PC-9 (cell line): ENCODE data around the gene NHLRC1. TPM values are rescaled to one million over a fixed set of nuclear protein-coding genes. Genes with fewer than 3 reads are reported as not detected.
A peak's percentile ranks its signal among the peaks of the same experiment; 100 is the strongest.

Experiments used
- Bru-seq: library from RNA; stranded (reverse); fragments of 400-500 nt; gene quantifications from one replicate; lab custom pipeline; 2021; lab: Mats Ljungman, UMichigan
- BruChase-seq, 2 experiments: library from RNA; stranded (reverse); fragments of 400-500 nt; gene quantifications; one replicate each; lab custom pipeline; 2021; lab: Mats Ljungman, UMichigan
- BruUV-seq: library from RNA; stranded (reverse); fragments of 400-500 nt; replicated peaks from 2 replicates; lab custom pipeline; 2021; lab: Mats Ljungman, UMichigan
- CTCF ChIA-PET: fragments of 300-600 bp; sonication (Branson Sonifier 250); formaldehyde crosslinking; loops from one replicate; lab custom pipeline; 2022; ENCODE audit warnings: antibody characterized with exemption; lab: Charles Lee
- POLR2A ChIA-PET: fragments of 300-600 bp; sonication (Branson Sonifier 250); formaldehyde crosslinking; loops from one replicate; lab custom pipeline; 2022; ENCODE audit warnings: antibody characterized with exemption; ENCODE audit not compliant: unreplicated experiment; lab: Charles Lee
- DNase-seq, 2 experiments: peaks; one replicate each; pipeline versions ENCODE4 v3.0.0 to v3.0.0-alpha.2; 2015 to 2022; ENCODE audit warnings: mixed read lengths in 1 of 2
- H2AFZ ChIP-seq: fragments of 200-600 bp; sonication (generic); 2 replicates; pipeline ENCODE4 v1.8.1; 2017; ENCODE audit warnings: antibody characterized with exemption
- H3F3A ChIP-seq: fragments of 200-600 bp; sonication (generic); 2 replicates; pipeline ENCODE4 v1.8.1; 2017; ENCODE audit warnings: antibody characterized with exemption, mild to moderate bottlenecking, low read depth; ENCODE audit not compliant: insufficient read depth
- H3K27ac ChIP-seq: fragments of 200-600 bp; sonication (generic); 2 replicates; pipeline ENCODE4 v1.6.1; 2016; ENCODE audit warnings: mixed run types
- H3K27me3 ChIP-seq: fragments of 200-600 bp; sonication (generic); 2 replicates; pipeline ENCODE4 v1.6.1; 2016; ENCODE audit warnings: low read depth, mixed run types; ENCODE audit not compliant: insufficient read depth
- H3K36me3 ChIP-seq: fragments of 200-600 bp; sonication (generic); 2 replicates; pipeline ENCODE4 v1.6.1; 2016; ENCODE audit warnings: low read depth, mixed run types
- H3K4me1 ChIP-seq: fragments of 200-600 bp; sonication (generic); replicated peaks from 2 replicates; pipeline ENCODE4 v1.6.1; 2016; ENCODE audit warnings: mixed run types; ENCODE audit not compliant: insufficient read depth
- H3K4me2 ChIP-seq: fragments of 200-600 bp; sonication (generic); 2 replicates; pipeline ENCODE4 v1.6.1; 2017; ENCODE audit warnings: mixed run types
- H3K4me3 ChIP-seq: fragments of 200-600 bp; sonication (generic); 2 replicates; pipeline ENCODE4 v1.6.1; 2016; ENCODE audit warnings: mixed run types
- H3K79me2 ChIP-seq: fragments of 200-600 bp; sonication (generic); 2 replicates; pipeline ENCODE4 v1.6.1; 2017; ENCODE audit warnings: low read depth, mixed run types
- H3K9me2 ChIP-seq: fragments of 200-600 bp; sonication (generic); 2 replicates; pipeline ENCODE4 v1.8.1; 2017; ENCODE audit warnings: mild to moderate bottlenecking; ENCODE audit not compliant: insufficient read depth
- H3K9me3 ChIP-seq: fragments of 200-600 bp; sonication (generic); 2 replicates; pipeline ENCODE4 v1.8.1; 2016; ENCODE audit warnings: low read depth; ENCODE audit not compliant: insufficient read depth
- H4K20me1 ChIP-seq: fragments of 200-600 bp; sonication (generic); 2 replicates; pipeline ENCODE4 v1.8.1; 2017; ENCODE audit not compliant: insufficient read depth
- CTCF ChIP-seq: fragments of 200-600 bp; sonication (generic); conservative IDR thresholded peaks from 2 replicates; pipeline ENCODE4 v1.6.1; 2017; ENCODE audit warnings: mixed run types, antibody characterized with exemption, mild to moderate bottlenecking, moderate library complexity
- EZH2 ChIP-seq: fragments of 200-600 bp; sonication (generic); IDR thresholded peaks from 2 replicates; pipeline ENCODE4 v1.8.0; 2017; ENCODE audit warnings: antibody characterized with exemption, low read depth
- intact Hi-C: fragments of 100-400 bp; cut with micrococcal nuclease; formaldehyde crosslinking; loops from one replicate; pipeline ENCODE4 v1.10.0; 2022; ENCODE audit not compliant: unreplicated experiment
- long read RNA-seq: library from polyadenylated mRNA; stranded (forward); transcript quantifications from one replicate; pipeline ENCODE4 v2.0.0, GENCODE V29; 2022
- total RNA-seq: library from RNA; stranded (reverse); gene quantifications from 2 replicates; pipeline ENCODE4 v1.2.3, GENCODE V29; 2021

Gene NHLRC1
- total RNA-seq (0.90 and 1.0 TPM in 2 replicates), Bru-seq, nascent RNA (percentile 45 among the genes with signal in this experiment), BruChase-seq, experiment 1, labeled RNA remaining after a 2-hour chase (percentile 39 among the genes with signal in this experiment), BruChase-seq, experiment 2, labeled RNA remaining after a 6-hour chase (percentile 29 among the genes with signal in this experiment)
- long read RNA-seq, partial matches to known transcripts = 0 of 2 reads
- long read RNA-seq, other reads (novel, unspliced or antisense) = 0 of 2 reads

- Histone ChIP-seq H3K9me2 (no peaks in the 10 kb centered on the region), H3K4me2 (peak within 1 kb of the TSS; percentile 49), H3K9me3 (no peaks in the 10 kb centered on the region), H4K20me1 (no peaks in the 10 kb centered on the region), H3K36me3 (no peaks in the 10 kb centered on the region), H3K4me3 (peak within 1 kb of the TSS; percentile 19; the same call in 1 of the 2 replicates), H3K4me1 (no peaks in the 10 kb centered on the region), H2AFZ (no peak within 1 kb of the TSS), H3K27ac (no peak within 1 kb of the TSS), H3F3A (no peaks in the 10 kb centered on the region), H3K79me2 (no peaks in the 10 kb centered on the region), H3K27me3 (no peaks in the 10 kb centered on the region)
- no TSS peak for BruUV-seq
- intact Hi-C loops = loop anchor here (1.0 to 10.0 kb wide), 6 partner anchors 134 to 538 kb away; no protein-coding TSS in a partner anchor
- peak; percentile 42 to 88 for DNase-seq
- ChIA-PET POLR2A (no interaction called here), CTCF (interaction anchor here (0.5 to 1.5 kb wide), 5 partner anchors 22 to 408 kb away, joined by 3 to 6 read pairs (median 5); partner anchors contain the start of gene KIF13A)
- TF ChIP-seq EZH2 (no peak), CTCF (peak; percentile 76)
Observed at GRCh38 chr6:18122128-18123093, at the start of gene NHLRC1. Gene NHLRC1, minus strand, starts transcription at chr6:18122677. Its CDS starts 71 bp downstream, at chr6:18122606.

- H3K4me3 ChIP-seq = no peak overlapping the region
- POLR2A ChIA-PET = no interaction called here
- no peak overlapping the region for H2AFZ ChIP-seq
- no peak overlapping the region for H3K27ac ChIP-seq
- H3K9me2 ChIP-seq = no peaks in the 10 kb centered on the region
- no peak for DNase-seq
- no peaks in the 10 kb centered on the region; the same call in 1 of the 2 replicates for H3F3A ChIP-seq
- no TSS peak for BruUV-seq
- intact Hi-C loops = no loop called here
- no peaks in the 10 kb centered on the region; the same call in 1 of the 2 replicates for H3K9me3 ChIP-seq
- CTCF ChIA-PET = no interaction called here
- TF ChIP-seq CTCF (no peak), EZH2 (no peak)
- no peaks in the 10 kb centered on the region for H3K27me3 ChIP-seq
- no peak overlapping the region for H3K4me2 ChIP-seq
- H3K79me2 ChIP-seq = no peaks in the 10 kb centered on the region
- H3K36me3 ChIP-seq = peaks cover 8% of the 10 kb centered on the region; the same call in 1 of the 2 replicates
- H3K4me1 ChIP-seq = no peaks in the 10 kb centered on the region
- H4K20me1 ChIP-seq = no peaks in the 10 kb centered on the region
Observed at GRCh38 chr6:18171871-18172270, 49.4 kb upstream of the NHLRC1 start.

- intact Hi-C loops = no loop called here
- no peak overlapping the region for H2AFZ ChIP-seq
- POLR2A ChIA-PET = no interaction called here
- no peaks in the 10 kb centered on the region for H3K9me2 ChIP-seq
- H3K4me1 ChIP-seq = 0 out of 2 replicates have a peak, but pooled peaks cover 2% of the 10 kb centered on the region
- H3K79me2 ChIP-seq = no peaks in the 10 kb centered on the region
- H3K4me2 ChIP-seq = no peak overlapping the region
- H3K9me3 ChIP-seq = no peaks in the 10 kb centered on the region; the same call in 1 of the 2 replicates
- no peak overlapping the region for H3K4me3 ChIP-seq
- BruUV-seq = no TSS peak
- peaks cover 8% of the 10 kb centered on the region; the same call in 1 of the 2 replicates for H3K36me3 ChIP-seq
- no peak for DNase-seq
- no peaks in the 10 kb centered on the region for H3K27me3 ChIP-seq
- CTCF ChIA-PET = no interaction called here
- no peak overlapping the region for H3K27ac ChIP-seq
- no peak for TF ChIP-seq CTCF
- no peak for TF ChIP-seq EZH2
- H4K20me1 ChIP-seq = no peaks in the 10 kb centered on the region
- no peaks in the 10 kb centered on the region; the same call in 1 of the 2 replicates for H3F3A ChIP-seq
Observed at GRCh38 chr6:18168264-18168663, 45.8 kb upstream of the NHLRC1 start.
